Measurements from ENCODE around the gene MGRN1. TPM values are rescaled to one million over a fixed set of nuclear protein-coding genes. Genes with fewer than 3 reads are reported as not detected.

MGRN1 gene
- total and polyA plus RNA-seq, 2 donors (not counting 3 experiments of a cell fraction or from before 2014, with no cell fraction given): 15.6 to 73.0 TPM

- no peak overlapping the region for H3K27ac ChIP-seq (ENCODE audit: insufficient read depth, low read depth, low read length)
- H3K4me3 ChIP-seq (replicated peaks in 1 of 3; ENCODE audit: insufficient read depth in 1 of 3, low read depth in 1 of 3, low read length in 3 of 3): no peak overlapping the region
- peaks cover 0 to 5% of the 10 kb centered on the region in 2 experiments for H3K36me3 ChIP-seq (ENCODE audit: control insufficient read depth in 2 of 2, extremely low read depth in 1 of 2, insufficient read depth in 2 of 2, low read length in 2 of 2)
- H3K4me1 ChIP-seq (ENCODE audit: control insufficient read depth, extremely low read depth, insufficient read depth, low read length): peaks cover under 1% of the 10 kb centered on the region
- dilution Hi-C loops (cut with MboI; ENCODE audit: extremely low pct_ligation_motif_present, low sequenced_read_pairs): no loop called here
- intact Hi-C loops (cut with micrococcal nuclease): no loop called here
- H4K20me1 ChIP-seq (replicated peaks; ENCODE audit: control insufficient read depth, extremely low read depth, insufficient read depth, low read length): no peaks in the 10 kb centered on the region
- BruUV-seq (replicated peaks): no TSS peak
- no peaks in the 10 kb centered on the region for H3K27me3 ChIP-seq (ENCODE audit: control insufficient read depth in 2 of 2, insufficient read depth in 2 of 2, low read length in 2 of 2)
- no peak for FAIRE-seq
- ChIA-PET POLR2A (no interaction called here), CTCF (interaction anchor here (0.9 kb wide), 1 partner anchor 15 kb away, joined by 4 read pairs; no protein-coding TSS in a partner anchor)
- TF ChIP-seq EZH2 (IDR thresholded peaks at IDR 0.05; ENCODE audit: borderline replicate concordance, low read depth, low read length, severe bottlenecking) (no peak), MYC (IDR thresholded peaks at IDR 0.05; ENCODE audit: low read depth, low read length) (no peak), POLR2AphosphoS5 (IDR thresholded peaks at IDR 0.05; ENCODE audit: insufficient read depth, low read depth, low read length) (no peak), POLR2A (IDR thresholded peaks at IDR 0.05; ENCODE audit: low read depth, low read length) (no peak), GATA2 (IDR thresholded peaks at IDR 0.05; ENCODE audit: insufficient read depth, insufficient read length, low read depth, low read length) (no peak), JUN (IDR thresholded peaks at IDR 0.05; ENCODE audit: borderline replicate concordance, insufficient read depth, insufficient read length, low read depth) (no peak), FOS (IDR thresholded peaks at IDR 0.05; ENCODE audit: borderline replicate concordance, insufficient read depth, low read length) (no peak)
- TF ChIP-seq, protein P1, sequence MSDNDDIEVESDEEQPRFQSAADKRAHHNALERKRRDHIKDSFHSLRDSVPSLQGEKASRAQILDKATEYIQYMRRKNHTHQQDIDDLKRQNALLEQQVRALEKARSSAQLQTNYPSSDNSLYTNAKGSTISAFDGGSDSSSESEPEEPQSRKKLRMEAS (IDR thresholded peaks at IDR 0.05; ENCODE audit: insufficient read depth, insufficient read length): no peak
- TF ChIP-seq, protein P2, sequence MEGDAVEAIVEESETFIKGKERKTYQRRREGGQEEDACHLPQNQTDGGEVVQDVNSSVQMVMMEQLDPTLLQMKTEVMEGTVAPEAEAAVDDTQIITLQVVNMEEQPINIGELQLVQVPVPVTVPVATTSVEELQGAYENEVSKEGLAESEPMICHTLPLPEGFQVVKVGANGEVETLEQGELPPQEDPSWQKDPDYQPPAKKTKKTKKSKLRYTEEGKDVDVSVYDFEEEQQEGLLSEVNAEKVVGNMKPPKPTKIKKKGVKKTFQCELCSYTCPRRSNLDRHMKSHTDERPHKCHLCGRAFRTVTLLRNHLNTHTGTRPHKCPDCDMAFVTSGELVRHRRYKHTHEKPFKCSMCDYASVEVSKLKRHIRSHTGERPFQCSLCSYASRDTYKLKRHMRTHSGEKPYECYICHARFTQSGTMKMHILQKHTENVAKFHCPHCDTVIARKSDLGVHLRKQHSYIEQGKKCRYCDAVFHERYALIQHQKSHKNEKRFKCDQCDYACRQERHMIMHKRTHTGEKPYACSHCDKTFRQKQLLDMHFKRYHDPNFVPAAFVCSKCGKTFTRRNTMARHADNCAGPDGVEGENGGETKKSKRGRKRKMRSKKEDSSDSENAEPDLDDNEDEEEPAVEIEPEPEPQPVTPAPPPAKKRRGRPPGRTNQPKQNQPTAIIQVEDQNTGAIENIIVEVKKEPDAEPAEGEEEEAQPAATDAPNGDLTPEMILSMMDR (IDR thresholded peaks at IDR 0.05; ENCODE audit: extremely low read depth in 1 of 2, insufficient read depth in 1 of 2, low read depth in 1 of 2, low read length in 2 of 2): no peak
- H3K79me2 ChIP-seq (ENCODE audit: control insufficient read depth, insufficient read depth, low read length): peaks cover 71% of the 10 kb centered on the region
- H3K9me1 ChIP-seq (replicated peaks; ENCODE audit: control insufficient read depth, extremely low read depth, insufficient read depth, low read length): no peaks in the 10 kb centered on the region
- H3K4me2 ChIP-seq (ENCODE audit: insufficient read depth, low read length): no peak overlapping the region
- H3K9me3 ChIP-seq (replicated peaks; ENCODE audit: control insufficient read depth, insufficient read depth, low read length): no peaks in the 10 kb centered on the region
- no peak for DNase-seq (ENCODE audit: low read depth, low spot score)
- no peak overlapping the region for H2AFZ ChIP-seq (ENCODE audit: low read depth, low read length)
- no peak overlapping the region for H3K9ac ChIP-seq (replicated peaks; ENCODE audit: extremely low read depth, insufficient read depth, low read length)
Observed at GRCh38 chr16:4631444-4631843, 6.8 kb downstream of the MGRN1 start.

Data from endothelial cell of umbilical vein (primary cell).